Stimulated activated CD8-positive, alpha-beta memory T cell treated with anti-CD3 and anti-CD28 coated beads, Interleukin-4, amount 100 ng/mL, for 4 hours (primary cell): ENCODE measurements around the gene ERBB4.

Experiments used
- DNase-seq, 2 donors: peaks; one replicate each; pipeline ENCODE4 v3.0.0-alpha.2; 2020; ENCODE audit warnings: low read depth in 2 of 2, low spot score in 1 of 2

ERBB4 gene

GRCh38 chr2:212088353-212088752, 450.2 kb downstream of the ERBB4 start:
- no peak for DNase-seq

- DNase-seq: no peak
Measured at GRCh38 chr2:212083492-212083891, 455.1 kb downstream of the ERBB4 start.

GRCh38 chr2:212078103-212078502, 460.5 kb downstream of the ERBB4 start:
- no peak for DNase-seq

DNA sequence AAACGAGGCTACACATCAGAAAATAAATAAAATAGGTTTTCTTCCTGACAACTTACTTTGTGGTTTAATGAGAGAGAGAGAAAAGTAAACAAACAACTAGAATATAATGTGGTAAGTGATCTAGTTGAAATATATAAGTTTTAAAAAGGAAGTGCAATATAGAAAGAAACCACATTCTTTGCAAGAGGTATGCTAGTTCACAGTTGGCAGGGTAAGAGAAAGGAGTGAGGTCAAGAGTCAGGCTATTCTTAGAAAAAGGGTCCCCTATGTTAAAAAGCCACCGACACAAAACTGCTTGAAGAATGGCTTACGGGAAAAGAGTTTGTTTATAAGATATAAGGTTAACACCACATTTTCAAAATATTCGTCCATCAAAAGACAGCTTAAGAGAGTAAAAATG, 462.1 kb downstream of the ERBB4 start:
- no peak for DNase-seq

- DNase-seq: no peak
Measured at GRCh38 chr2:212073360-212073759, 465.2 kb downstream of the ERBB4 start.

- no peak for DNase-seq
Measured at GRCh38 chr2:212066546-212066945, 472.1 kb downstream of the ERBB4 start.

GRCh38 chr2:212064318-212064717, 474.3 kb downstream of the ERBB4 start:
- DNase-seq: no peak

- DNase-seq: no peak
Measured at GRCh38 chr2:212052412-212053159, 486.0 kb downstream of the ERBB4 start.

DNA sequence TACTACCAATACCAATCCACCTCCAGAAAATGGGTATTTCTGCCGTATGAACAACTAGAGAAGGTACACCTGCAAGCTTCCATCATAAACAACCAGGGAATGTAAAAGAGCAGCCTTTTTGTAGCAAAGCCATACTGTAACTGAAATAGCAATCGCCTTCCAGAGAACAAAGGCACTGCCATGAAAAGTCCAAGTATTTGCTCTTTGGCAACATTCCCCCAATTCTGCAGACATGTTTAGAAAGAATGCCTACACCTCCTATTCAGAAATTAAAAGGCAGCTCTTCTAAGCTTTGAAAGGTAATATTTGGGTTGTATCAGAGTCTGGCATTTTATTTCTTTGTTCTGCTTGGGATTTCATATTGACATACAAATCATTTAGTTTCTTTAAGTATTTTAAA, 487.7 kb downstream of the ERBB4 start:
- no peak for DNase-seq

- DNase-seq: no peak
Measured at GRCh38 chr2:212042562-212042961, 496.0 kb downstream of the ERBB4 start.

DNA sequence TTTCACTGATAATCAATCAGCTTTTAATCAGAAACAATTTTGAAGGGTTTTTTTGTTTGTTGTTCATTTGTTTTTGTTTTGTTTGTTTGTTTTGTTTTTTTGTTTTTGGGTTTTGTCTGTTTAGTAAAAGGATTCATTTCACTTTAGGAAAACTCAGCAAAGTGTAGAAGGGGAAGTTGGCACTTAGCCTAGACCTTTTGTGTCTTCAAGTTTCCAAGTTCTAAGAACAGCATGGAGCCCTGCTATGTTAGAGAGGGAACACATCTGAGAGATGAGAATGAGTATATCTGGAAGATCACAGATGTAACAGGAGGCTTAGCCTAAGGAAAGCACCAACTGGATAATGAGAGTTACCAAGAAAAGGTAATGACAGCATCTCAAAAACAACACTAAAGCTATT, 501.5 kb downstream of the ERBB4 start:
- no peak for DNase-seq

GRCh38 chr2:212034841-212035585, 503.6 kb downstream of the ERBB4 start:
- no peak for DNase-seq

DNA sequence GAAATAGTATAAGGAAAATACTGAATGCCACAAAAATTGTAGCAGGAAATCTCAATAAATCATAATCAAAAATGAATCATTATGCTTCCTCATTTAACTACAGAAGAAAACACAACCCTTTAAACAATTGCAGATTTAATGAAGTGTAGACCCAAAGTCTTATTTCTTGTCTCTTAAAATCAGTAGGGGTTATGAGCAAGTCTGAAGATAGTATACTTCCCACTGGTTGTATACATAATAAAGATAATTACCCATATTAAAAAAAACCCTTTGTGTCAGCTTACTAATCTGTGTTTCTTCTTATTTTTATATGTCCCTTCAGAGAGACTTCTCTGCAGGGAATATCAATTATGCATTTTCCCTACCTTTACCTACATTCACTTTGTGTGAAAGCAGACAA, 504.7 kb downstream of the ERBB4 start:
- no peak for DNase-seq

GRCh38 chr2:212032536-212033219, 505.9 kb downstream of the ERBB4 start:
- DNase-seq: no peak

DNA sequence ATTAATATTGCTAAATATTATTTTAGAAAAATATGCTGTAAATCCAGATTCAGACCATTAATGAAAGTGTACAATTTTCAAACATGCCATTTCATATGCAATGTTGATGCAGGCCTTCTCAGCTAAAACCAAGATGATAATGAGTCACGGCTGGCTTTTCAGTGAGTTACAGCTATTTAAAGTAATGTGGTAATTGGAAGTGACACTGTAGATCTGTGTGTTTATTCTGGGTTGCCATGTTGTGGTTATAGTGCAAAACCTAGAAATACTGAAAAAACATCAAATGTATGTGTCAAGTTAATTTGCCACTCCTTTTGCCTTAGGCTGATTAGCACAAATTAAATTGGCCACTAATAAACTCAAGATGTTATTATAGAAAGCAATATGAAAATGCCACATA, 506.6 kb downstream of the ERBB4 start:
- DNase-seq: no peak

DNA sequence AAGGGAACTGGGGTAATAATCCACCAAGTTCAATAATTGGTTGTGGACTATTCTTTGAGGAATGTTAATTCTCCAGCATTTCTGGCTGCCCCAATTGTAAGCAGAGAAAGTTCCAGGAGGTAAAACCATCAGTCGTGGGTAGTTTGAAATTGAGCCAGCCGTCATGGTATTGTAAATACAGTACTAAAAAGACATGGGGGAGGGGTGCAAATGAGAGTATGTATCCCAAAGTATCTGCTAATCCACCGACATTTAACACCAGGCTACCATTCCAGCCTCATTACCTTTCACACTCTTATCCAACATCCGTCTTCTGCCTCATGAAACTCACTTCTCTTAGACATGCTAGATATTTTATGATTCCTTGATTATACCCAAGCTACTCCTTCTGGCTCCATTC, 507.9 kb downstream of the ERBB4 start:
- DNase-seq: no peak

DNA sequence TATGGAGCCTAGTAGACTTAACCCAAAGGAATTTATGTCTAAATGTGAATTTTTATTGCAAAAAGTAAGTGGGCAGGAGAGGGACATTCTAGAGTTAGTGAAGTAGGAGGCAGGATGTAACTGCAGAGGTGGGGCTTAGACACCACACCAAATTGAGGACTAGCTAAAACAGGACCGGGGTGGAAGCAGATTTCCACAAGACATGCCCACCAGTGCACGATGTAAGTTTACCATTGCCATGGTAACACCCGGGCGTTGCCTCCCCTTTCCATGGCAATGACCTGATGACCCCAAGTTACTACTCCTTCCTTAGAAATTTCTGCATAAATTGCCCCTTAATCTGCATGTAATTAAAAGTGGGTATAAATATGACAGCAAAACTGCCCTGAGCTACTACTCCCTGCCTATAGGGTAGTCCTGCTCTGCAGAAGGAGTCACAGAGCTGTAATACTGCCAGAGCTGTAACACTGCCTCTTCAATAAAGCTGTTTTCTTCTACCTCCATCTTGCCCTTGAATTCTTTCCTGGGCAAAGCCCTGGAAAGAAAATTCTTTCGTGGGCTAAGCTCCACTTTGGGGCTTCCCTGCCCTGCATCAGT, 509.7 kb downstream of the ERBB4 start:
- no peak for DNase-seq

- no peak for DNase-seq
Measured at GRCh38 chr2:212027681-212028628, 510.6 kb downstream of the ERBB4 start.

GRCh38 chr2:212024040-212024439, 514.6 kb downstream of the ERBB4 start:
- no peak for DNase-seq

DNA sequence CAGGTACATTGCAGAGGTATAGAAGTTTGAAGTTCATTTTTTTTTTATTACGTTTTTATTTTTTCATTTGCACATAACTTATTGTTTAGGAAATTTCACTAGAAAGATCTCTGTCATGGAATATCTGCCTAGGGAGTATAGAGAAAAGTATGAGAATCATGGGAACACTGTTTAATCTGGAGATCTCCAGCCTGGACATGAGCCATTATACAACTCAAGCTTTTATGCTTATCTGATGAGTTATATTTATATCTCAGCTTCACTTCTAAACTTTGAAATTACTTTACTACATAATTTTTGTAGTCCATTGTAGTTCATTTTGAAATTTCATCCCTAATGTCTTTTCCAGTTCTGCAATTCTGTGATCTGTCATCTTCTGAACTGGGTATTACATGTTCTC, 515.6 kb downstream of the ERBB4 start:
- DNase-seq: no peak

GRCh38 chr2:212021947-212022346, 516.7 kb downstream of the ERBB4 start:
- no peak for DNase-seq
